Activated CD4-positive, alpha-beta T cell treated with anti-CD3 and anti-CD28 coated beads for 4 hours (primary cell): ENCODE results near the gene TMEM39B.
"Not testable (repeated sequence)": the region's sequence is repeated elsewhere in the genome, so short reads cannot be mapped to it uniquely, and the experiment has no call there.

Experiments used
- DNase-seq, 2 donors: peaks; one replicate each; pipeline ENCODE4 v3.0.0-alpha.2; 2020

TMEM39B gene

GRCh38 chr1:32071758-32072621 lies 749 bp upstream of the TMEM39B start:
- no peak for DNase-seq

GRCh38 chr1:32073299-32074229 lies 825 bp downstream of the TMEM39B start:
- no peak for DNase-seq

- DNase-seq, result no peak
Observed at GRCh38 chr1:32074841-32075240, 2.1 kb downstream of the TMEM39B start.

- no peak for DNase-seq
Observed at GRCh38 chr1:32077451-32077850, 4.7 kb downstream of the TMEM39B start.

GRCh38 chr1:32082022-32082421 lies 9.3 kb downstream of the TMEM39B start:
- DNase-seq, result no peak

- DNase-seq, result not testable (repeated sequence)
Observed at GRCh38 chr1:32086381-32086780, 13.6 kb downstream of the TMEM39B start.

- DNase-seq, result no peak
Observed at GRCh38 chr1:32091176-32091575, 18.4 kb downstream of the TMEM39B start.

- DNase-seq, result no peak
Observed at GRCh38 chr1:32091591-32091990, 18.9 kb downstream of the TMEM39B start.

GRCh38 chr1:32094746-32095521 lies 22.2 kb downstream of the TMEM39B start:
- DNase-seq, result no peak

GRCh38 chr1:32099426-32099825 lies 26.7 kb downstream of the TMEM39B start:
- DNase-seq, result no peak

- no peak for DNase-seq
Observed at GRCh38 chr1:32100359-32100758, 27.6 kb downstream of the TMEM39B start.

- DNase-seq, result no peak
Observed at GRCh38 chr1:32100807-32101708, 28.3 kb downstream of the TMEM39B start.

- DNase-seq, result no peak
Observed at GRCh38 chr1:32104127-32104526, 31.4 kb downstream of the TMEM39B start.

GRCh38 chr1:32105338-32105737 lies 32.6 kb downstream of the TMEM39B start:
- no peak for DNase-seq

- no peak for DNase-seq
Observed at GRCh38 chr1:32106663-32107275, 34.0 kb downstream of the TMEM39B start.

GRCh38 chr1:32107742-32108661 lies 35.3 kb downstream of the TMEM39B start, which contains the start of gene KPNA6:
Gene KPNA6 (plus strand): TSS chr1:32108056. CDS start chr1:32108131, 75 bp downstream.
- peak; percentile 83 to 87 for DNase-seq

GRCh38 chr1:32111040-32111623 lies 38.4 kb downstream of the TMEM39B start:
- DNase-seq, result no peak

GRCh38 chr1:32111789-32112188 lies 39.0 kb downstream of the TMEM39B start:
- no peak for DNase-seq

GRCh38 chr1:32112806-32113375 lies 40.2 kb downstream of the TMEM39B start:
- DNase-seq, result no peak
